A673 (cell line): ENCODE data around the gene GOLGA6C. TPM values are rescaled to one million over a fixed set of nuclear protein-coding genes. Genes with fewer than 3 reads are reported as not detected.

Experiments used
- BruUV-seq: library from RNA; stranded (reverse); fragments of 400-500 nt; replicated peaks from 2 replicates; lab custom pipeline; 2021; lab: Mats Ljungman, UMichigan
- CTCF ChIA-PET: fragments of 300-600 bp; sonication (Branson Sonifier 250); formaldehyde crosslinking; loops from one replicate; lab custom pipeline; 2022; ENCODE audit warnings: antibody characterized with exemption; lab: Charles Lee
- POLR2A ChIA-PET: fragments of 300-600 bp; sonication (Branson Sonifier 250); formaldehyde crosslinking; loops from one replicate; lab custom pipeline; 2022; ENCODE audit warnings: antibody characterized with exemption; ENCODE audit not compliant: low non-redundant PET; lab: Charles Lee
- DNase-seq: peaks from one replicate; pipeline ENCODE4 v3.0.0-alpha.2; 2015; ENCODE audit warnings: low spot score
- H3K27ac ChIP-seq: fragments of 200-600 bp; sonication (generic); 2 replicates; pipeline ENCODE4 v1.5.1; 2016; ENCODE audit warnings: mixed run types, low read depth, mild to moderate bottlenecking, mixed read lengths, antibody characterized with exemption, low read length; ENCODE audit not compliant: poor library complexity, severe bottlenecking
- H3K27me3 ChIP-seq: fragments of 200-600 bp; sonication (generic); replicated peaks from 2 replicates; pipeline ENCODE4 v1.6.1; 2017; ENCODE audit warnings: mixed run types, low read depth, mild to moderate bottlenecking, mixed read lengths, antibody characterized with exemption, low read length; ENCODE audit not compliant: insufficient read depth, poor library complexity
- H3K36me3 ChIP-seq: fragments of 200-600 bp; sonication (generic); 2 replicates; pipeline ENCODE4 v1.6.1; 2016; ENCODE audit warnings: mixed run types, mild to moderate bottlenecking, mixed read lengths, antibody characterized with exemption, low read length; ENCODE audit not compliant: insufficient read depth, poor library complexity, severe bottlenecking
- H3K4me1 ChIP-seq: fragments of 200-600 bp; sonication (generic); 2 replicates; pipeline ENCODE4 v1.6.1; 2017; ENCODE audit warnings: mixed run types, mild to moderate bottlenecking, mixed read lengths, antibody characterized with exemption, low read length; ENCODE audit not compliant: insufficient read depth, poor library complexity, severe bottlenecking
- H3K4me3 ChIP-seq: fragments of 200-600 bp; sonication (generic); 2 replicates; pipeline ENCODE4 v1.5.1; 2016; ENCODE audit warnings: low read depth, mixed run types, mild to moderate bottlenecking, mixed read lengths, low read length; ENCODE audit not compliant: poor library complexity, severe bottlenecking
- H3K9me3 ChIP-seq: fragments of 200-600 bp; sonication (generic); 2 replicates; pipeline ENCODE4 v1.6.1; 2016; ENCODE audit warnings: mixed run types, low read depth, mild to moderate bottlenecking, mixed read lengths, antibody characterized with exemption, low read length; ENCODE audit not compliant: poor library complexity, severe bottlenecking
- CTCF ChIP-seq: fragments of 300-800, 200-600 bp; sonication (generic); conservative IDR thresholded peaks from 2 replicates; pipeline ENCODE4 v1.5.1; 2017; ENCODE audit warnings: low read depth, mild to moderate bottlenecking, antibody characterized with exemption, low read length, moderate library complexity, mixed read lengths
- EZH2 ChIP-seq: fragments of 200-600 bp; sonication (generic); IDR thresholded peaks from 2 replicates; pipeline ENCODE4 v1.6.1; 2017; ENCODE audit warnings: borderline replicate concordance, low read depth, mild to moderate bottlenecking, mixed read lengths, antibody characterized with exemption, low read length; ENCODE audit not compliant: poor library complexity, severe bottlenecking
- intact Hi-C: fragments of 100-400 bp; cut with micrococcal nuclease; formaldehyde crosslinking; loops from one replicate; pipeline ENCODE4 v1.10.0; 2022; ENCODE audit not compliant: unreplicated experiment
- total RNA-seq: library from RNA; stranded (reverse); gene quantifications from 2 replicates; pipeline ENCODE4 v1.2.3, GENCODE V29; 2021

GOLGA6C gene
- total RNA-seq, 1 experiment from 2014 or later, result not detected

DNA sequence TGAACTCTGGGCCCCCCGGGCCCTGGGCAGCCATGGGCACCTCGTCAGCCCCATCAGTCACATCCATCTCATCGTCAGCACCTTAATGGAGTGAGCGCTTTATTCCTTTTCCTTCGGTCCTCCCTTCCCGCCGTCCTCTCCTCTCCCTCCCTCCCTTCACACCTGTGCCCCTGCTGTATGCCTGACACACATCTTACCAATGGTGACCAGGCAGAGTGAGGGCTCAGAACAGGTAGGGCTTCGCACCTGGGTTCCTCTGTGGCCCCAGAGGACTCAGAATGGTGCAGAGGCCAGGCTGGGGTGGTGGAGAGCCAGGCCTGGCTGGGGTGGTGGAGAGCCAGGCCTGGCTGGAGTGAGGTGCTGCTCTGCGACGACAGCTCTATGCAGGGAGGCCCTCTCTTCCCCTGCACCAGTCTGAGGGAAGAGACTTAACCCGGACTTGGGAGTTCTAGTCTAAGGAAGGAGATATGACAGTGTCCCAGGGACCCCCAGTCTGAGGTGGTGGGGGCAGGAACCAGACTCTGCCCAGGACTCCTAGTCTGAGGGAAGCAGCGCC is 44.8 kb upstream of the GOLGA6C start:
- intact Hi-C loops, result no loop called here
- H3K27ac ChIP-seq, result no peak overlapping the region
- POLR2A ChIA-PET, result no interaction called here
- TF ChIP-seq CTCF (no peak), EZH2 (no peak)
- no peaks in the 10 kb centered on the region for H3K4me1 ChIP-seq
- no peaks in the 10 kb centered on the region for H3K27me3 ChIP-seq
- BruUV-seq, result no TSS peak
- CTCF ChIA-PET, result no interaction called here
- H3K9me3 ChIP-seq, result no peaks in the 10 kb centered on the region
- H3K36me3 ChIP-seq, result peaks cover 42% of the 10 kb centered on the region
- H3K4me3 ChIP-seq, result no peak overlapping the region
- no peak for DNase-seq

- BruUV-seq, result no TSS peak
- POLR2A ChIA-PET, result no interaction called here
- no peak for TF ChIP-seq CTCF
- TF ChIP-seq EZH2, result no peak
- no peaks in the 10 kb centered on the region for H3K9me3 ChIP-seq
- CTCF ChIA-PET, result no interaction called here
- no peak overlapping the region for H3K4me3 ChIP-seq
- peaks cover 37% of the 10 kb centered on the region for H3K36me3 ChIP-seq
- intact Hi-C loops, result no loop called here
- H3K27me3 ChIP-seq, result no peaks in the 10 kb centered on the region
- no peak overlapping the region for H3K27ac ChIP-seq
- DNase-seq, result no peak
- H3K4me1 ChIP-seq, result no peaks in the 10 kb centered on the region
These were observed 44.3 kb upstream of the GOLGA6C start for GRCh38 chr15:75213768-75214221.

DNA sequence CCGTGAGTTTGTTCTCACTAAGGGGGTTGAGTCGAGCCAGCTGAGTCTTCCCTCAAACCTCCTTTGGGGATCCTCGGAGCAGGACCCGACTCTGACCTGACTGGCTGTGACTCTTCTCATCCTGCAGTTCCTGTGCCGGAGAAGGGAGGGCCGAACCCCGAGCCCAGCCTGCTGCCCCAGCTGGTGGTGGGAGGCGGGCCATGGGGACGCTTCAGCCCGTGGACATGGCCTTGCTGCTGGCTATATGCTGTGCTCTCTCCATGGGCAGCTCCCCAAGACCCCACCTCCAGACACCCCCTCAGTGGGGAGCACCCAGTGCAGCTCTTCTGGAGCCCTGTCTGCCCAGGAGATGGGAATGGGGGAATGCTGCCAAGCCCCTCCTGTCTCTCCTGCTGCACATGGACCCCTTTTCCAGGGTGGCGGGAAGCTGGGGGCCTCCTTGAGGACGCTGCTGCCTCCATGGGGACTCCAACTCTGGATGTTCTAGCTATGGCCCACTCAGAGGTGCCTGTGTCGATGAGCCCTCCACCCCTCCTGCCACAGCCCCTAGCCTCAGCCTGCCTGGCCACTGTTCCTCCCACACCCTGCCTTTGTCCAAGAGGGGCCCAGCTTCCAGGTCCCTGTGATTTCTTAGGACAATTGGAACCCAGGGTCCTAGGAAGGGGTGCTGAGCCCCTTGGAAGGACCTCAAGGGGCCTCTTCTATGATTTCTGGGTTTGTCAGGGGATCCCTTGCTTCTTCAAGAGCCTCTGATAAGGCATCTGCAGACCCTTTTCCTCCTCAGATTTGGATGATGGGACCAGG is 43.6 kb upstream of the GOLGA6C start:
- Histone ChIP-seq H3K4me3 (no peak overlapping the region), H3K27ac (no peak overlapping the region), H3K9me3 (no peaks in the 10 kb centered on the region), H3K36me3 (peaks cover 30% of the 10 kb centered on the region), H3K4me1 (no peaks in the 10 kb centered on the region), H3K27me3 (no peaks in the 10 kb centered on the region)
- intact Hi-C loops, result no loop called here
- CTCF ChIA-PET, result no interaction called here
- POLR2A ChIA-PET, result no interaction called here
- no peak for DNase-seq
- no peak for TF ChIP-seq EZH2
- TF ChIP-seq CTCF, result no peak
- BruUV-seq, result no TSS peak
